PC-3 (cell line): ENCODE measurements around the gene TAS1R3.

Source experiments
- EZH2 ChIP-seq: fragments of 300-600 bp; sonication (generic); IDR thresholded peaks from one replicate; pipeline ENCODE4 v1.6.1; 2017; ENCODE audit warnings: antibody characterized with exemption, mild to moderate bottlenecking, low read length; ENCODE audit not compliant: unreplicated experiment
- EZH2phosphoT487 ChIP-seq: fragments of 300-600 bp; sonication (generic); IDR thresholded peaks from 2 replicates; pipeline ENCODE4 v1.6.1; 2018; ENCODE audit warnings: mild to moderate bottlenecking, antibody characterized with exemption, low read length, borderline replicate concordance
- TF ChIP-seq, protein P1 (sequence below): fragments of 300-600 bp; sonication (generic); conservative IDR thresholded peaks from 2 replicates; pipeline ENCODE4 v1.5.1; 2017; ENCODE audit warnings: antibody characterized with exemption, low read depth, mild to moderate bottlenecking, low read length

DNA sequence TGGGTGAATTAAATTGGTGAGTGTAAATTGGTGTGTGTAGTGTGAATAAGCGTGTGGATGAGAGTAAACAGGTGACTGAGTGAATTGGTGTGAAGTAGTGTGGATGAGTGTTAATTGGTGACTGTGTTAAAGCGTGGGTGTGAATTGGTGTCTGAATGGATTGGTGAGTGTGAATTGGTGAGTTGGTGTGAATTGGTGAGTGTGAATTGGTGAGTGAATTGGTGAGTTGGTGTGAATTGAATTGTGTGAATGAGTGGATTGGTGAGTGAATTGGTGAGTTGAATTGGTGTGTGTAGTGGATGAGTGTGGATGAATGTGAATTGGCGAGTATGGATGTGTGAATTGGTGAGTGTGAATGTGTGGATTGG lies 35.6 kb downstream of the TAS1R3 start:
- TF ChIP-seq, protein P1, sequence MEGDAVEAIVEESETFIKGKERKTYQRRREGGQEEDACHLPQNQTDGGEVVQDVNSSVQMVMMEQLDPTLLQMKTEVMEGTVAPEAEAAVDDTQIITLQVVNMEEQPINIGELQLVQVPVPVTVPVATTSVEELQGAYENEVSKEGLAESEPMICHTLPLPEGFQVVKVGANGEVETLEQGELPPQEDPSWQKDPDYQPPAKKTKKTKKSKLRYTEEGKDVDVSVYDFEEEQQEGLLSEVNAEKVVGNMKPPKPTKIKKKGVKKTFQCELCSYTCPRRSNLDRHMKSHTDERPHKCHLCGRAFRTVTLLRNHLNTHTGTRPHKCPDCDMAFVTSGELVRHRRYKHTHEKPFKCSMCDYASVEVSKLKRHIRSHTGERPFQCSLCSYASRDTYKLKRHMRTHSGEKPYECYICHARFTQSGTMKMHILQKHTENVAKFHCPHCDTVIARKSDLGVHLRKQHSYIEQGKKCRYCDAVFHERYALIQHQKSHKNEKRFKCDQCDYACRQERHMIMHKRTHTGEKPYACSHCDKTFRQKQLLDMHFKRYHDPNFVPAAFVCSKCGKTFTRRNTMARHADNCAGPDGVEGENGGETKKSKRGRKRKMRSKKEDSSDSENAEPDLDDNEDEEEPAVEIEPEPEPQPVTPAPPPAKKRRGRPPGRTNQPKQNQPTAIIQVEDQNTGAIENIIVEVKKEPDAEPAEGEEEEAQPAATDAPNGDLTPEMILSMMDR: no peak
- TF ChIP-seq EZH2: no peak
- no peak for TF ChIP-seq EZH2phosphoT487
